OCI-LY7 (cell line): ENCODE data around the gene EHBP1. TPM values are rescaled to one million over a fixed set of nuclear protein-coding genes. Genes with fewer than 3 reads are reported as not detected.

Experiments
- BruUV-seq: library from RNA; stranded (reverse); fragments of 400-500 nt; replicated peaks from 2 replicates; lab custom pipeline; 2021; lab: Mats Ljungman, UMichigan
- CTCF ChIA-PET: fragments of 300-600 bp; sonication (Branson Sonifier 250); formaldehyde crosslinking; loops from one replicate; lab custom pipeline; 2022; ENCODE audit warnings: antibody characterized with exemption; ENCODE audit not compliant: unreplicated experiment; lab: Charles Lee
- POLR2A ChIA-PET: fragments of 300-600 bp; sonication (Branson Sonifier 250); formaldehyde crosslinking; loops from one replicate; lab custom pipeline; 2022; ENCODE audit warnings: antibody characterized with exemption; lab: Charles Lee
- DNase-seq: peaks from one replicate; pipeline ENCODE4 v3.0.0-alpha.2; 2015; ENCODE audit warnings: low spot score
- H2AFZ ChIP-seq: fragments of 200-600 bp; sonication (generic), shearing (Covaris generic); 2 replicates; pipeline ENCODE4 v1.6.1; 2014; ENCODE audit warnings: mild to moderate bottlenecking, antibody characterized with exemption, low read length, moderate library complexity
- H3K27ac ChIP-seq: fragments of 200-600 bp; sonication (generic); 2 replicates; pipeline ENCODE4 v1.5.1; 2014; ENCODE audit warnings: mixed run types, low read depth, mild to moderate bottlenecking, moderate library complexity, low read length, inconsistent platforms; ENCODE audit not compliant: poor library complexity, severe bottlenecking
- H3K36me3 ChIP-seq: fragments of 200-600 bp; sonication (generic); 2 replicates; pipeline ENCODE4 v1.6.1; 2014; ENCODE audit warnings: mild to moderate bottlenecking, antibody characterized with exemption, low read length, moderate library complexity, mixed read lengths; ENCODE audit not compliant: insufficient read depth
- H3K4me1 ChIP-seq: fragments of 200-600 bp; sonication (generic); 2 replicates; pipeline ENCODE4 v1.5.1; 2014; ENCODE audit warnings: mild to moderate bottlenecking, low read length; ENCODE audit not compliant: insufficient read depth, poor library complexity, severe bottlenecking
- H3K4me2 ChIP-seq: fragments of 200-600 bp; sonication (generic); 2 replicates; pipeline ENCODE4 v1.6.1; 2014; ENCODE audit warnings: mild to moderate bottlenecking, low read length
- H3K4me3 ChIP-seq: fragments of 200-600 bp; sonication (generic); 2 replicates; pipeline ENCODE4 v1.5.1; 2014; ENCODE audit warnings: mild to moderate bottlenecking, low read depth, low read length; ENCODE audit not compliant: poor library complexity, severe bottlenecking
- H3K79me2 ChIP-seq: fragments of 200-600 bp; sonication (generic); 2 replicates; pipeline ENCODE4 v1.6.1; 2016; ENCODE audit warnings: low read depth, mild to moderate bottlenecking, low read length, moderate library complexity, mixed read lengths; ENCODE audit not compliant: insufficient read depth
- H3K9me2 ChIP-seq: fragments of 200-600 bp; sonication (generic); 2 replicates; pipeline ENCODE4 v1.6.1; 2016; ENCODE audit warnings: mild to moderate bottlenecking, low read length, mixed read lengths; ENCODE audit not compliant: insufficient read depth
- H3K9me3 ChIP-seq: fragments of 200-600 bp; sonication (generic); 2 replicates; pipeline ENCODE4 v1.6.1; 2014; ENCODE audit warnings: mild to moderate bottlenecking, mixed run types, low read length, mixed read lengths
- H4K20me1 ChIP-seq: fragments of 200-600 bp; sonication (generic); 2 replicates; pipeline ENCODE4 v1.6.1; 2014; ENCODE audit warnings: mild to moderate bottlenecking, antibody characterized with exemption, low read length, moderate library complexity, mixed read lengths; ENCODE audit not compliant: insufficient read depth
- EZH2phosphoT487 ChIP-seq: fragments of 200-600 bp; sonication (generic); IDR thresholded peaks from 2 replicates; pipeline ENCODE4 v1.6.1; 2018; ENCODE audit warnings: low read depth, borderline replicate concordance, mild to moderate bottlenecking, mixed run types, antibody characterized with exemption, low read length, moderate library complexity, mixed read lengths
- intact Hi-C: fragments of 100-400 bp; cut with micrococcal nuclease; formaldehyde crosslinking; loops from one replicate; pipeline ENCODE4 v1.10.0; 2022; ENCODE audit not compliant: unreplicated experiment
- total RNA-seq, 2 experiments: library from RNA; depleted of rRNA in 1 of 2; stranded (reverse); fragments of >200 nt in 1 of 2; shearing (Covaris generic) in 1 of 2; gene quantifications; 2 replicates each; pipeline ENCODE4 v1.2.3, GENCODE V29; 2014 to 2022
- TF ChIP-seq, protein P1 (sequence below): fragments of 200-600 bp; sonication (generic); conservative IDR thresholded peaks from 2 replicates; pipeline ENCODE4 v1.5.1; 2014; ENCODE audit warnings: mild to moderate bottlenecking, antibody characterized with exemption, low read length, moderate library complexity, mixed read lengths

Gene EHBP1
- total RNA-seq, 2 experiments from 2014 or later, result 26.8 to 34.1 TPM

- intact Hi-C loops, result no loop called here
- ChIA-PET POLR2A (no interaction called here), CTCF (no interaction called here)
- Histone ChIP-seq H3K9me3 (0 out of 2 replicates have a peak, but pooled peaks cover 4% of the 10 kb centered on the region), H3K4me1 (peaks cover 30% of the 10 kb centered on the region), H3K27ac (no peak overlapping the region), H4K20me1 (no peaks in the 10 kb centered on the region), H2AFZ (peak overlapping the region; percentile 80; the same call in 1 of the 2 replicates), H3K9me2 (no peaks in the 10 kb centered on the region), H3K36me3 (peaks cover 44% of the 10 kb centered on the region), H3K79me2 (peaks cover 33% of the 10 kb centered on the region; the same call in 1 of the 2 replicates), H3K4me3 (peak overlapping the region; percentile 87), H3K4me2 (peak overlapping the region; percentile 74)
- no peak for TF ChIP-seq EZH2phosphoT487
- TF ChIP-seq, protein P1, sequence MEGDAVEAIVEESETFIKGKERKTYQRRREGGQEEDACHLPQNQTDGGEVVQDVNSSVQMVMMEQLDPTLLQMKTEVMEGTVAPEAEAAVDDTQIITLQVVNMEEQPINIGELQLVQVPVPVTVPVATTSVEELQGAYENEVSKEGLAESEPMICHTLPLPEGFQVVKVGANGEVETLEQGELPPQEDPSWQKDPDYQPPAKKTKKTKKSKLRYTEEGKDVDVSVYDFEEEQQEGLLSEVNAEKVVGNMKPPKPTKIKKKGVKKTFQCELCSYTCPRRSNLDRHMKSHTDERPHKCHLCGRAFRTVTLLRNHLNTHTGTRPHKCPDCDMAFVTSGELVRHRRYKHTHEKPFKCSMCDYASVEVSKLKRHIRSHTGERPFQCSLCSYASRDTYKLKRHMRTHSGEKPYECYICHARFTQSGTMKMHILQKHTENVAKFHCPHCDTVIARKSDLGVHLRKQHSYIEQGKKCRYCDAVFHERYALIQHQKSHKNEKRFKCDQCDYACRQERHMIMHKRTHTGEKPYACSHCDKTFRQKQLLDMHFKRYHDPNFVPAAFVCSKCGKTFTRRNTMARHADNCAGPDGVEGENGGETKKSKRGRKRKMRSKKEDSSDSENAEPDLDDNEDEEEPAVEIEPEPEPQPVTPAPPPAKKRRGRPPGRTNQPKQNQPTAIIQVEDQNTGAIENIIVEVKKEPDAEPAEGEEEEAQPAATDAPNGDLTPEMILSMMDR, result no peak
- BruUV-seq, result no TSS peak
- no peak for DNase-seq
Measured at GRCh38 chr2:62706721-62707521, 1.4 kb downstream of the EHBP1 start.

DNA sequence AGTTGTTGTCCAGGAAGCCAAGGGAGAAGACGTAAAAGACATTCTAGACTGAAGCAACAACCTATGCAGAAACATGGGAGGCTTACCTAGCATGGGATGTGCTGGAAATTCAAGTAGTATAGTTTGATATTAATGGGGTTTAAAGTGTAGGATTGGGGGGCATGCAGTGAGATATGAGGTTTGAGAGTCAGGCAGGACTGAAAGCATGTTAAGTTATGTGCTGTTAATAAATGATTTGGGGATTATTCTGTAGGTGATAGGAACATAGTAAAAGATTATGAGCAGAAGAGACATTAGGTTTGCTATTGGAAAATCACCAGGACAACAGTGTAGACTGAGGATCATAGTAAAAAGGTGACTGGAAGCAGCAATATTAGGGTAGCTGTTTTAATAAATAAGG lies 3.2 kb downstream of the EHBP1 start:
- Histone ChIP-seq H2AFZ (no peak overlapping the region), H3K27ac (no peak overlapping the region), H3K4me1 (peaks cover 30% of the 10 kb centered on the region), H3K4me2 (peak overlapping the region; percentile 74), H3K9me3 (0 out of 2 replicates have a peak, but pooled peaks cover 4% of the 10 kb centered on the region), H3K4me3 (peak overlapping the region; percentile 3), H4K20me1 (no peaks in the 10 kb centered on the region; the same call in 1 of the 2 replicates), H3K36me3 (peaks cover 52% of the 10 kb centered on the region), H3K79me2 (peaks cover 37% of the 10 kb centered on the region; the same call in 1 of the 2 replicates), H3K9me2 (no peaks in the 10 kb centered on the region)
- DNase-seq, result no peak
- BruUV-seq, result no TSS peak
- ChIA-PET POLR2A (no interaction called here), CTCF (no interaction called here)
- intact Hi-C loops, result no loop called here
- TF ChIP-seq EZH2phosphoT487, result no peak
- TF ChIP-seq, protein P1, result no peak
